OCI-LY3 (cell line): ENCODE data around the gene RIMKLA.

Experiments used
- CTCF ChIP-seq: fragments of 200-600, 300-600 bp; sonication (generic); IDR thresholded peaks from 2 replicates; pipeline ENCODE4 v1.5.1; 2014; ENCODE audit warnings: antibody characterized with exemption, low read length, low read depth
- EZH2phosphoT487 ChIP-seq: fragments of 200-600 bp; shearing (Covaris generic); IDR thresholded peaks from 2 replicates; pipeline ENCODE4 v1.6.1; 2018; ENCODE audit warnings: antibody characterized with exemption, mixed run types, low read depth

DNA sequence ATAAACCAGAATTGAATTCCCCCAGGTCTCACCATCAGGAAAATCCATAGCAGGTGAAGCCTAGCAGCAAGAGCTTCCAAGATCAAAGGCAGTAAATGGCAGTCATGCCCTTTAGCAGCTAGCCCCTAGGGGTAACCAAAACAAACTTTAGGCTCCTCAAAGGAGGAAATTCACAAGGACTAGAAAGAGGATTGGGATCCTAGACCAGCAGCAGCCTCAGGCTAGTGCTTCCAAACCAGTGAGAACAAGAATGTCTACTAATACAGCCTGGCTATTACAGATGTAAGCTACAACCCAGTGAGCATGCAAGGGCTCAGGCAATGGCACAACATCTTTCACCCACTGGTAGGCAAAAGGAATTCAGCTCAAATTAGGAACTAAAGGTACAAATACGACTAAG, 11.1 kb upstream of the RIMKLA start:
- TF ChIP-seq CTCF (no peak), EZH2phosphoT487 (no peak)
